ENCODE measurements around the gene CEPT1.

The CEPT1 gene

GRCh38 chr1:111208921-111209320, 68.9 kb downstream of the CEPT1 start:
- in situ Hi-C loops (cut with HindIII; ENCODE audit: low sequenced_read_pairs): no loop called here

GRCh38 chr1:111209622-111210021, 69.6 kb downstream of the CEPT1 start:
- in situ Hi-C loops (cut with HindIII; ENCODE audit: low sequenced_read_pairs): no loop called here

GRCh38 chr1:111211921-111212320, 71.9 kb downstream of the CEPT1 start:
- in situ Hi-C loops (cut with HindIII; ENCODE audit: low sequenced_read_pairs): no loop called here

- in situ Hi-C loops (cut with HindIII; ENCODE audit: low sequenced_read_pairs): no loop called here
Measured at GRCh38 chr1:111212634-111213335, 72.8 kb downstream of the CEPT1 start.

GRCh38 chr1:111213412-111213811, 73.4 kb downstream of the CEPT1 start:
- in situ Hi-C loops (cut with HindIII; ENCODE audit: low sequenced_read_pairs): no loop called here

GRCh38 chr1:111214074-111214801, 74.2 kb downstream of the CEPT1 start:
- in situ Hi-C loops (cut with HindIII; ENCODE audit: low sequenced_read_pairs): no loop called here

- in situ Hi-C loops (cut with HindIII; ENCODE audit: low sequenced_read_pairs): loop anchor here (5.0 kb wide), 2 partner anchors 42 to 187 kb away; no protein-coding TSS in a partner anchor
Measured at GRCh38 chr1:111214884-111215283, 74.9 kb downstream of the CEPT1 start.

- in situ Hi-C loops (cut with HindIII; ENCODE audit: low sequenced_read_pairs): loop anchor here (5.0 kb wide), 2 partner anchors 42 to 187 kb away; no protein-coding TSS in a partner anchor
Measured at GRCh38 chr1:111215285-111215684, 75.3 kb downstream of the CEPT1 start.

GRCh38 chr1:111216751-111217150, 76.7 kb downstream of the CEPT1 start:
- in situ Hi-C loops (cut with HindIII; ENCODE audit: low sequenced_read_pairs): loop anchor here (5.0 kb wide), 2 partner anchors 41 to 186 kb away; no protein-coding TSS in a partner anchor

GRCh38 chr1:111217183-111217910, 77.3 kb downstream of the CEPT1 start:
- in situ Hi-C loops (cut with HindIII; ENCODE audit: low sequenced_read_pairs): loop anchor here (5.0 kb wide), 2 partner anchors 40 to 185 kb away; no protein-coding TSS in a partner anchor

- in situ Hi-C loops (cut with HindIII; ENCODE audit: low sequenced_read_pairs): loop anchor here (5.0 kb wide), 2 partner anchors 38 to 183 kb away; no protein-coding TSS in a partner anchor
Measured at GRCh38 chr1:111218701-111219556, 78.9 kb downstream of the CEPT1 start.

GRCh38 chr1:111219557-111220286, 79.7 kb downstream of the CEPT1 start:
- in situ Hi-C loops (cut with HindIII; ENCODE audit: low sequenced_read_pairs): loop anchor here (5.0 kb wide), 2 partner anchors 38 to 183 kb away; no protein-coding TSS in a partner anchor

GRCh38 chr1:111220302-111220890, 80.4 kb downstream of the CEPT1 start:
- in situ Hi-C loops (cut with HindIII; ENCODE audit: low sequenced_read_pairs): no loop called here

- in situ Hi-C loops (cut with HindIII; ENCODE audit: low sequenced_read_pairs): no loop called here
Measured at GRCh38 chr1:111221276-111221632, 81.2 kb downstream of the CEPT1 start.

- in situ Hi-C loops (cut with HindIII; ENCODE audit: low sequenced_read_pairs): no loop called here
Measured at GRCh38 chr1:111221633-111222291, 81.7 kb downstream of the CEPT1 start.

GRCh38 chr1:111222308-111223125, 82.5 kb downstream of the CEPT1 start:
- in situ Hi-C loops (cut with HindIII; ENCODE audit: low sequenced_read_pairs): no loop called here

GRCh38 chr1:111223126-111223685, 83.2 kb downstream of the CEPT1 start:
- in situ Hi-C loops (cut with HindIII; ENCODE audit: low sequenced_read_pairs): no loop called here

- in situ Hi-C loops (cut with HindIII; ENCODE audit: low sequenced_read_pairs): no loop called here
Measured at GRCh38 chr1:111225091-111225490, 85.1 kb downstream of the CEPT1 start.
